Smooth muscle cell (in vitro differentiated cells): ENCODE measurements around the gene TMCC2. TPM values are rescaled to one million over a fixed set of nuclear protein-coding genes. Genes with fewer than 3 reads are reported as not detected.

Experiments used
- DNase-seq: peaks from one replicate; lab custom pipeline; 2025; ENCODE audit not compliant: unreplicated experiment; lab: John Stamatoyannopoulos, UW
- H2AFZ ChIP-seq: fragments of 200-600 bp; sonication (generic); 2 replicates; pipeline ENCODE4 v1.6.0; 2016; ENCODE audit warnings: antibody characterized with exemption, low read depth, mild to moderate bottlenecking
- H3F3A ChIP-seq: fragments of 200-600 bp; sonication (generic); 2 replicates; pipeline ENCODE4 v1.6.0; 2017; ENCODE audit warnings: antibody characterized with exemption, low read depth
- H3K27ac ChIP-seq: fragments of 200-600 bp; sonication (generic); 2 replicates; pipeline ENCODE4 v1.5.1; 2016; ENCODE audit warnings: low read depth, mild to moderate bottlenecking
- H3K27me3 ChIP-seq: fragments of 200-600 bp; sonication (generic); 2 replicates; pipeline ENCODE4 v1.6.1; 2016; ENCODE audit warnings: low read depth, mild to moderate bottlenecking
- H3K36me3 ChIP-seq: fragments of 200-600 bp; sonication (generic); 2 replicates; pipeline ENCODE4 v1.5.1; 2016; ENCODE audit warnings: low read depth
- H3K4me1 ChIP-seq: fragments of 200-600 bp; sonication (generic); 2 replicates; pipeline ENCODE4 v1.5.1; 2016; ENCODE audit warnings: low read depth
- H3K4me2 ChIP-seq: fragments of 200-600 bp; sonication (generic); 2 replicates; pipeline ENCODE4 v1.6.0; 2016; ENCODE audit warnings: mild to moderate bottlenecking
- H3K4me3 ChIP-seq: fragments of 200-600 bp; sonication (generic); 2 replicates; pipeline ENCODE4 v1.5.1; 2016; ENCODE audit warnings: mild to moderate bottlenecking
- H3K79me2 ChIP-seq: fragments of 200-600 bp; sonication (generic); 2 replicates; pipeline ENCODE4 v1.6.0; 2016; ENCODE audit warnings: low read depth, mild to moderate bottlenecking
- H3K9ac ChIP-seq: fragments of 200-600 bp; sonication (generic); 2 replicates; pipeline ENCODE4 v1.6.0; 2016; ENCODE audit warnings: low read depth
- H3K9me3 ChIP-seq: fragments of 200-600 bp; sonication (generic); replicated peaks from 2 replicates; pipeline ENCODE4 v1.5.1; 2016; ENCODE audit warnings: low read depth
- H4K20me1 ChIP-seq: fragments of 200-600 bp; sonication (generic); 2 replicates; pipeline ENCODE4 v1.6.0; 2016; ENCODE audit warnings: low read depth
- CTCF ChIP-seq: fragments of 200-600 bp; sonication (generic); IDR thresholded peaks from 2 replicates; pipeline ENCODE4 v1.5.1; 2017; ENCODE audit warnings: borderline replicate concordance, mild to moderate bottlenecking, antibody characterized with exemption; ENCODE audit not compliant: insufficient read depth, poor library complexity, severe bottlenecking
- WGBS: methylation state at CpG from one replicate; pipeline ENCODE4 v1.1.7; 2016; ENCODE audit warnings: low lambda C conversion rate; 5-methylcytosine and 5-hydroxymethylcytosine counted together
- polyA plus RNA-seq: library from polyadenylated mRNA; unstranded; fragments of >200 nt; fragmentation: Nextera tagmentation; extraction: Ambion mirVana; gene quantifications from 2 replicates; pipeline ENCODE4 v1.2.1, GENCODE V29; 2016
- total RNA-seq: library from RNA; depleted of rRNA; stranded (reverse); fragments of >200 nt; gene quantifications from 2 replicates; pipeline ENCODE4 v1.2.3, GENCODE V29; 2014

The TMCC2 gene
- total and polyA plus RNA-seq, 2 experiments from 2014 or later: 3.3 to 5.6 TPM

GRCh38 chr1:205259324-205259832 lies 31.6 kb downstream of the TMCC2 start:
- peaks cover 30% of the 10 kb centered on the region for H3K4me1 ChIP-seq
- no peaks in the 10 kb centered on the region for H3K79me2 ChIP-seq
- H4K20me1 ChIP-seq: no peaks in the 10 kb centered on the region
- no peaks in the 10 kb centered on the region for H3K27me3 ChIP-seq
- H3K36me3 ChIP-seq: no peaks in the 10 kb centered on the region
- peaks cover 6% of the 10 kb centered on the region for H3F3A ChIP-seq
- DNase-seq: no peak
- peak overlapping the region; percentile 55 for H3K4me2 ChIP-seq
- 65% methylated on average over 10 of the region's 10 CpGs for WGBS
- no peak overlapping the region for H3K4me3 ChIP-seq
- H3K9ac ChIP-seq: peak overlapping the region; percentile 3
- peak overlapping the region; percentile 98 for H3K27ac ChIP-seq
- no peaks in the 10 kb centered on the region for H3K9me3 ChIP-seq
- H2AFZ ChIP-seq: no peak overlapping the region
- no peak for TF ChIP-seq CTCF

GRCh38 chr1:205259998-205260397 lies 32.3 kb downstream of the TMCC2 start:
- Histone ChIP-seq H3F3A (peaks cover 6% of the 10 kb centered on the region), H3K36me3 (no peaks in the 10 kb centered on the region), H2AFZ (no peak overlapping the region), H3K9me3 (no peaks in the 10 kb centered on the region), H3K4me2 (no peak overlapping the region), H3K27ac (no peak overlapping the region), H3K4me3 (no peak overlapping the region), H3K79me2 (no peaks in the 10 kb centered on the region), H3K27me3 (no peaks in the 10 kb centered on the region), H4K20me1 (no peaks in the 10 kb centered on the region), H3K4me1 (peaks cover 30% of the 10 kb centered on the region), H3K9ac (no peak overlapping the region)
- DNase-seq: no peak
- no peak for TF ChIP-seq CTCF
- 83% methylated on average over 1 of the region's 1 CpG for WGBS

- no peak for TF ChIP-seq CTCF
Observed at GRCh38 chr1:205260948-205261732, 33.4 kb downstream of the TMCC2 start.

More at GRCh38 chr1:205260948-205261732, 33.4 kb downstream of the TMCC2 start:
- H3K9me3 ChIP-seq: no peaks in the 10 kb centered on the region
- peak overlapping the region; percentile 96 for H3K27ac ChIP-seq
- DNase-seq: no peak
- no peaks in the 10 kb centered on the region for H3K79me2 ChIP-seq
- H3K4me1 ChIP-seq: peaks cover 30% of the 10 kb centered on the region
- H3K9ac ChIP-seq: peak overlapping the region; percentile 91
- H3K36me3 ChIP-seq: no peaks in the 10 kb centered on the region
- 29% methylated on average over 8 of the region's 8 CpGs for WGBS
- no peak overlapping the region for H3K4me3 ChIP-seq
- H3K27me3 ChIP-seq: no peaks in the 10 kb centered on the region
- no peaks in the 10 kb centered on the region for H4K20me1 ChIP-seq
- peaks cover 6% of the 10 kb centered on the region for H3F3A ChIP-seq
- peak overlapping the region; percentile 69 for H3K4me2 ChIP-seq
- H2AFZ ChIP-seq: peak overlapping the region; percentile 29
